Activated naive CD8-positive, alpha-beta T cell treated with anti-CD3 and anti-CD28 coated beads, Interleukin-2, amount 10 ng/mL, durations not matched to agents 7 days and 5 days (primary cell): ENCODE measurements around the gene UBALD1. TPM values are rescaled to one million over a fixed set of nuclear protein-coding genes. Genes with fewer than 3 reads are reported as not detected.

ENCODE experiments used
- ATAC-seq: fragments of 150-1000 bp; cut with Tn5 transposase; one replicate; pipeline ENCODE4 v1.10.0; 2021; ENCODE audit warnings: low read depth, moderate library complexity
- POLR2A ChIA-PET: fragments of 350-600 bp; sonication (Branson Sonifier 250); formaldehyde crosslinking; loops from one replicate; lab custom pipeline; 2021; ENCODE audit warnings: antibody characterized with exemption; lab: Charles Lee
- DNase-seq: peaks from one replicate; pipeline ENCODE4 v3.0.0; 2021
- H3K27ac Mint-ChIP-seq: one replicate; pipeline ENCODE4 v1.8.0; 2022; ENCODE audit warnings: mild to moderate bottlenecking, mixed read lengths
- H3K27me3 Mint-ChIP-seq: one replicate; pipeline ENCODE4 v1.8.0; 2022; ENCODE audit warnings: mild to moderate bottlenecking, moderate library complexity, mixed read lengths
- H3K36me3 Mint-ChIP-seq: one replicate; pipeline ENCODE4 v1.8.0; 2021; ENCODE audit warnings: mild to moderate bottlenecking, mixed read lengths
- H3K4me1 Mint-ChIP-seq: one replicate; pipeline ENCODE4 v1.8.0; 2021; ENCODE audit warnings: mixed read lengths
- H3K4me3 Mint-ChIP-seq: one replicate; pipeline ENCODE4 v1.8.0; 2022; ENCODE audit warnings: mild to moderate bottlenecking, moderate library complexity, mixed read lengths
- H3K9me3 Mint-ChIP-seq: one replicate; pipeline ENCODE4 v1.8.0; 2021; ENCODE audit warnings: mixed read lengths
- total RNA-seq, 2 experiments: library from RNA; stranded (reverse); gene quantifications; one replicate each; pipeline ENCODE4 v1.2.3, GENCODE V29; 2021

UBALD1 gene
- total RNA-seq, 2 experiments from 2014 or later: 21.3 to 23.7 TPM

- DNase-seq (no peak), ATAC-seq (no peak)
- no peaks in the 10 kb centered on the region for H3K27me3 Mint-ChIP-seq
- peak overlapping the region; percentile 99 for H3K27ac Mint-ChIP-seq
- POLR2A ChIA-PET: interaction anchor here (0.6 to 2.2 kb wide), 11 partner anchors 8 to 760 kb away, joined by 3 to 12 read pairs (median 3); partner anchors contain the start of gene UBALD1
- H3K36me3 Mint-ChIP-seq: peaks cover 10% of the 10 kb centered on the region
- peaks cover 31% of the 10 kb centered on the region for H3K4me1 Mint-ChIP-seq
- peak overlapping the region; percentile 93 for H3K4me3 Mint-ChIP-seq
- no peaks in the 10 kb centered on the region for H3K9me3 Mint-ChIP-seq
Observed at GRCh38 chr16:4623593-4623992, 8.9 kb upstream of the UBALD1 start.

- Mint-ChIP-seq H3K36me3 (no peaks in the 10 kb centered on the region), H3K9me3 (no peaks in the 10 kb centered on the region), H3K4me1 (peaks cover 29% of the 10 kb centered on the region), H3K27ac (peak overlapping the region; percentile 9), H3K27me3 (no peaks in the 10 kb centered on the region), H3K4me3 (no peak overlapping the region)
- DNase-seq (no peak), ATAC-seq (no peak)
- POLR2A ChIA-PET: interaction anchor here (0.6 kb wide), 2 partner anchors 261 to 1765 kb away, joined by 3 to 6 read pairs; no protein-coding TSS in a partner anchor
Observed at GRCh38 chr16:4618645-4619418, 4.1 kb upstream of the UBALD1 start.

GRCh38 chr16:4617880-4618279, 3.2 kb upstream of the UBALD1 start:
- no peaks in the 10 kb centered on the region for H3K9me3 Mint-ChIP-seq
- no peak overlapping the region for H3K27ac Mint-ChIP-seq
- peaks cover 25% of the 10 kb centered on the region for H3K4me1 Mint-ChIP-seq
- POLR2A ChIA-PET: interaction anchor here (0.6 to 1.5 kb wide), 3 partner anchors 47 to 1764 kb away, joined by 3 to 4 read pairs (median 4); no protein-coding TSS in a partner anchor
- DNase-seq: no peak
- no peaks in the 10 kb centered on the region for H3K27me3 Mint-ChIP-seq
- no peak overlapping the region for H3K4me3 Mint-ChIP-seq
- ATAC-seq: no peak
- H3K36me3 Mint-ChIP-seq: no peaks in the 10 kb centered on the region

- no peaks in the 10 kb centered on the region for H3K9me3 Mint-ChIP-seq
- DNase-seq (peak; percentile 97), ATAC-seq (peak; percentile 91)
- peak overlapping the region; percentile 94 for H3K4me3 Mint-ChIP-seq
- no peaks in the 10 kb centered on the region for H3K27me3 Mint-ChIP-seq
- no peaks in the 10 kb centered on the region for H3K36me3 Mint-ChIP-seq
- POLR2A ChIA-PET: interaction anchor here (0.8 to 2.3 kb wide), 21 partner anchors 8 to 363 kb away, joined by 3 to 12 read pairs (median 4); partner anchors contain the start of genes ANKS3, DNAAF8, GLYR1 and HMOX2
- H3K4me1 Mint-ChIP-seq: peaks cover 25% of the 10 kb centered on the region
- peak overlapping the region; percentile 97 for H3K27ac Mint-ChIP-seq
Observed at GRCh38 chr16:4616047-4616811, 1.5 kb upstream of the UBALD1 start.

GRCh38 chr16:4615384-4616046, 827 bp upstream of the UBALD1 start:
- no peak for ATAC-seq
- H3K4me1 Mint-ChIP-seq: peaks cover 25% of the 10 kb centered on the region

GRCh38 chr16:4613636-4614570, 785 bp downstream of the UBALD1 start:
- no peaks in the 10 kb centered on the region for H3K27me3 Mint-ChIP-seq
- peak; percentile 61 for DNase-seq
- ATAC-seq: no peak
- H3K36me3 Mint-ChIP-seq: no peaks in the 10 kb centered on the region
- peaks cover 23% of the 10 kb centered on the region for H3K4me1 Mint-ChIP-seq
- no peak overlapping the region for H3K27ac Mint-ChIP-seq
- H3K4me3 Mint-ChIP-seq: peak overlapping the region; percentile 71
- POLR2A ChIA-PET: interaction anchor here (0.8 to 1.0 kb wide), 3 partner anchors 10 to 110 kb away, joined by 3 to 4 read pairs (median 3); no protein-coding TSS in a partner anchor
- H3K9me3 Mint-ChIP-seq: no peaks in the 10 kb centered on the region

More at GRCh38 chr16:4615384-4616046, 827 bp upstream of the UBALD1 start:
- peak overlapping the region; percentile 93 for H3K27ac Mint-ChIP-seq
- DNase-seq: peak; percentile 48
- H3K9me3 Mint-ChIP-seq: no peaks in the 10 kb centered on the region
- POLR2A ChIA-PET: interaction anchor here (0.8 to 2.3 kb wide), 19 partner anchors 9 to 362 kb away, joined by 3 to 12 read pairs (median 3); partner anchors contain the start of genes ANKS3, DNAAF8, HMOX2 and MGRN1
- no peaks in the 10 kb centered on the region for H3K36me3 Mint-ChIP-seq
- no peaks in the 10 kb centered on the region for H3K27me3 Mint-ChIP-seq
- peak overlapping the region; percentile 94 for H3K4me3 Mint-ChIP-seq

GRCh38 chr16:4612977-4613635, 1.6 kb downstream of the UBALD1 start:
- ATAC-seq (no peak), DNase-seq (no peak)
- H3K27me3 Mint-ChIP-seq: no peaks in the 10 kb centered on the region
- no peaks in the 10 kb centered on the region for H3K9me3 Mint-ChIP-seq
- no peaks in the 10 kb centered on the region for H3K36me3 Mint-ChIP-seq
- POLR2A ChIA-PET: interaction anchor here (0.5 to 1.0 kb wide), 4 partner anchors 11 to 109 kb away, joined by 3 to 4 read pairs (median 3); no protein-coding TSS in a partner anchor
- H3K27ac Mint-ChIP-seq: no peak overlapping the region
- peak overlapping the region; percentile 71 for H3K4me3 Mint-ChIP-seq
- H3K4me1 Mint-ChIP-seq: peaks cover 18% of the 10 kb centered on the region

- DNase-seq (no peak), ATAC-seq (no peak)
- Mint-ChIP-seq H3K9me3 (no peaks in the 10 kb centered on the region), H3K4me1 (peaks cover 14% of the 10 kb centered on the region), H3K4me3 (no peak overlapping the region), H3K36me3 (no peaks in the 10 kb centered on the region), H3K27ac (no peak overlapping the region), H3K27me3 (no peaks in the 10 kb centered on the region)
- POLR2A ChIA-PET: interaction anchor here (0.5 to 1.0 kb wide), 2 partner anchors 13 to 24 kb away, joined by 3 read pairs; no protein-coding TSS in a partner anchor
Observed at GRCh38 chr16:4612474-4612931, 2.2 kb downstream of the UBALD1 start.

GRCh38 chr16:4611337-4612021, 3.2 kb downstream of the UBALD1 start:
- POLR2A ChIA-PET: interaction anchor here (0.7 kb wide), 1 partner anchor 36 kb away, joined by 3 read pairs; no protein-coding TSS in a partner anchor
- Mint-ChIP-seq H3K27me3 (no peaks in the 10 kb centered on the region), H3K27ac (no peak overlapping the region), H3K4me1 (peaks cover 10% of the 10 kb centered on the region), H3K4me3 (no peak overlapping the region), H3K36me3 (no peaks in the 10 kb centered on the region), H3K9me3 (no peaks in the 10 kb centered on the region)
- no peak for DNase-seq
- no peak for ATAC-seq

GRCh38 chr16:4610011-4611005, 4.4 kb downstream of the UBALD1 start:
- no peak overlapping the region for H3K4me3 Mint-ChIP-seq

More at GRCh38 chr16:4610011-4611005, 4.4 kb downstream of the UBALD1 start:
- ATAC-seq (no peak), DNase-seq (no peak)
- Mint-ChIP-seq H3K27me3 (no peaks in the 10 kb centered on the region), H3K36me3 (no peaks in the 10 kb centered on the region), H3K27ac (no peak overlapping the region), H3K9me3 (no peaks in the 10 kb centered on the region), H3K4me1 (peaks cover 3% of the 10 kb centered on the region)
- POLR2A ChIA-PET: no interaction called here
